DOHH2 (cell line): ENCODE results near the gene TSC22D3.

Experiments used
- CTCF ChIP-seq: fragments of 200-600 bp; sonication (generic); IDR thresholded peaks from one replicate; pipeline ENCODE4 v1.5.1; 2014; ENCODE audit warnings: antibody characterized with exemption, mild to moderate bottlenecking, low read depth, low read length; ENCODE audit not compliant: poor library complexity, severe bottlenecking
- EZH2phosphoT487 ChIP-seq: fragments of 200-600 bp; sonication (generic); IDR thresholded peaks from 2 replicates; pipeline ENCODE4 v1.6.1; 2017; ENCODE audit warnings: borderline replicate concordance, mild to moderate bottlenecking, antibody characterized with exemption, low read length, moderate library complexity, mixed read lengths

- no peak for TF ChIP-seq CTCF
- TF ChIP-seq EZH2phosphoT487, result no peak
These were observed 69.3 kb downstream of the TSC22D3 start for GRCh38 chrX:107706309-107706708.
